Measurements from ENCODE around the gene TRAF7. TPM values are rescaled to one million over a fixed set of nuclear protein-coding genes. Genes with fewer than 3 reads are reported as not detected.
A peak's percentile ranks its signal among the peaks of the same experiment; 100 is the strongest.

The TRAF7 gene
- total RNA-seq, 1 experiment from 2014 or later, result 160 TPM

GRCh38 chr16:2196162-2196980 is 40.8 kb downstream of the TRAF7 start, which contains the start of gene CASKIN1:
Gene CASKIN1, minus strand, starts transcription at chr16:2196605. Its CDS starts 173 bp downstream, at chr16:2196432.
- H3K9me3 ChIP-seq (ENCODE audit: control insufficient read depth in 1 of 2, insufficient read depth in 1 of 2, low read depth in 1 of 2, low read length in 2 of 2), result no peaks in the 10 kb centered on the region
- H3K4me1 ChIP-seq (ENCODE audit: control insufficient read depth in 1 of 2, insufficient read depth in 2 of 2, low read length in 2 of 2), result peaks cover 5 to 19% of the 10 kb centered on the region in 2 experiments
- POLR2A ChIA-PET, result no interaction called here
- H3K27me3 ChIP-seq (ENCODE audit: insufficient read depth, low read length), result no peaks in the 10 kb centered on the region
- TF ChIP-seq ZNF274 (IDR thresholded peaks at IDR 0.05; ENCODE audit: low read depth, low read length), result no peak
- TF ChIP-seq ATF3 (IDR thresholded peaks at IDR 0.05), result no peak
- no peak for TF ChIP-seq FOSL1 (IDR thresholded peaks at IDR 0.05; ENCODE audit: low read depth)
- no peak for TF ChIP-seq ELF1 (IDR thresholded peaks at IDR 0.05; ENCODE audit: borderline replicate concordance, low read depth)
- no peak for TF ChIP-seq YY1 (IDR thresholded peaks at IDR 0.05; ENCODE audit: extremely low read depth, insufficient replicate concordance, low read depth, low read length)
- no peak for TF ChIP-seq JUND (IDR thresholded peaks at IDR 0.05)
- TF ChIP-seq, protein P1, sequence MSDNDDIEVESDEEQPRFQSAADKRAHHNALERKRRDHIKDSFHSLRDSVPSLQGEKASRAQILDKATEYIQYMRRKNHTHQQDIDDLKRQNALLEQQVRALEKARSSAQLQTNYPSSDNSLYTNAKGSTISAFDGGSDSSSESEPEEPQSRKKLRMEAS (IDR thresholded peaks at IDR 0.05), result no peak
- no peak for TF ChIP-seq EGR1 (IDR thresholded peaks at IDR 0.05; ENCODE audit: low read depth)
- no peak for TF ChIP-seq POLR2AphosphoS5 (IDR thresholded peaks at IDR 0.05; ENCODE audit: low read depth, low read length)
- no peak for TF ChIP-seq EZH2 (IDR thresholded peaks at IDR 0.05)
- no peak for TF ChIP-seq ZBTB33 (IDR thresholded peaks at IDR 0.05; ENCODE audit: extremely low read depth, insufficient replicate concordance, low read length)
- no peak for TF ChIP-seq REST (IDR thresholded peaks at IDR 0.05; ENCODE audit: low read depth)
- TF ChIP-seq EZH2phosphoT487 (IDR thresholded peaks at IDR 0.05; ENCODE audit: borderline replicate concordance), result no peak
- no peak for TF ChIP-seq SP1 (IDR thresholded peaks at IDR 0.05; ENCODE audit: low read depth)
- no peak for TF ChIP-seq SIN3A (IDR thresholded peaks at IDR 0.05; ENCODE audit: low read depth)
- DNase-seq (ENCODE audit: low read depth, low spot score) (no peak), ATAC-seq (peak; percentile 52)
- no TSS peak for BruUV-seq (replicated peaks)
- H3K9me2 ChIP-seq (ENCODE audit: insufficient read depth), result no peaks in the 10 kb centered on the region
- H3K4me3 ChIP-seq (replicated peaks in 1 of 2; ENCODE audit: low read depth in 1 of 2, low read length in 2 of 2), result peak within 1 kb of the TSS; percentile 41 to 58
- H3K79me2 ChIP-seq (ENCODE audit: insufficient read depth, low read length), result no peaks in the 10 kb centered on the region
- H4K20me1 ChIP-seq (ENCODE audit: insufficient read depth), result no peaks in the 10 kb centered on the region
- CTCF ChIA-PET, result interaction anchor here (0.5 to 3.5 kb wide), 2 partner anchors 55 to 460 kb away, joined by 3 to 24 read pairs; partner anchors contain the start of gene ECI1
- RAD21 ChIA-PET (ENCODE audit: low non-redundant PET in 1 of 2, low total read pairs in 2 of 2, uncharacterized antibody in 2 of 2, unreplicated experiment in 2 of 2), result interaction anchor here in 1 of 2 experiments (0.6 kb wide), 1 partner anchor 30 kb away, joined by 3 read pairs; no protein-coding TSS in a partner anchor
- H2AFZ ChIP-seq (ENCODE audit: low read depth, low read length, poor library complexity, severe bottlenecking), result no peak within 1 kb of the TSS
- intact Hi-C loops (cut with micrococcal nuclease), result loop anchor here (10.0 kb wide), 1 partner anchor 308 kb away; no protein-coding TSS in a partner anchor
- no peak within 1 kb of the TSS; the same call in 1 of the 2 replicates for H3K27ac ChIP-seq (ENCODE audit: low read depth, low read length)
- H3K9ac ChIP-seq (ENCODE audit: low read length), result peak within 1 kb of the TSS; percentile 41
- H3K4me2 ChIP-seq (ENCODE audit: low read length), result peak within 1 kb of the TSS; percentile 88
- H3K36me3 ChIP-seq (ENCODE audit: control insufficient read depth in 1 of 2, insufficient read depth in 2 of 2, low read length in 2 of 2), result no peaks in the 10 kb centered on the region
